22Rv1 (cell line): ENCODE data around the gene SEPTIN5.

Experiments
- H3K27ac ChIP-seq: fragments of 450-650 bp; 2 replicates; pipeline ENCODE4 v1.5.1; 2017
- ZFX ChIP-seq: fragments of 450-650 bp; IDR thresholded peaks from 2 replicates; pipeline ENCODE4 v1.6.1; 2017; ENCODE audit warnings: antibody characterized with exemption, borderline replicate concordance
- TF ChIP-seq, protein P1 (sequence below): fragments of 450-650 bp; IDR thresholded peaks from 2 replicates; pipeline ENCODE4 v1.5.1; 2017; ENCODE audit warnings: mild to moderate bottlenecking

SEPTIN5 gene

DNA sequence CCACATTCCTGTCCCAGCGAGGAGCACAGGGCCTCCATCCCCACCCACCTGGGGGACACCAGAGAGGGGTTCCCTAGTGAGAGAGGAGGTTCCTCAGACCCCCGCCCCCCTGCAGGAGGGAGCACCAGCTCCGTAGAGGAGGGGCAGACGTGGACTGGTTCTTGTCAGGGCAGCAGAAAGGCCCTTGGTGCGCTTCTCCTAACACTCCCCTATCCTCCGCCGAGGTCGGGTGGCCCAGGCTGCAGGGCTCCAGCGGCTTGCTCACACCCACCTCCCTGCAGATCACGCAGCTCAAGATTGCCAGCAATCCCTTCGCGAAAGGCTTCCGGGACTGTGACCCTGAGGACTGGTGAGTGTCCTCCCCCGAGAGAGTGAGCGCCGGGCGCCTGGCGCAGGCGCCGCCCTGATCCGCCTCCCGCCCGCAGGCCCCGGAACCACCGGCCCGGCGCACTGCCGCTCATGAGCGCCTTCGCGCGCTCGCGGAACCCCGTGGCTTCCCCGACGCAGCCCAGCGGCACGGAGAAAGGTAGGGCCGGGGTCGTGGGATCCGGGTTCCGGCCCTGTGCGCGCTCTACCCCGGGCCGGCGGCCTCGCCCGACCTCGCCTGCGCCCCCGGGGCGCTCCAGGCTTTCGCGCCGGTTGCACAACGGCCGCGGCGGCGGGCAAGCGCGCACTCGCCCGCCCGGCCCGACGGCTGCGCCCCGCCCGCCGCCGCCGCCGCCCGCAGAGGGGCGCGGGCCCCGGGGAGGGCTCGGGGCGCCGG, 51.4 kb downstream of the SEPTIN5 start:
- TF ChIP-seq ZFX = no peak
- TF ChIP-seq, protein P1, sequence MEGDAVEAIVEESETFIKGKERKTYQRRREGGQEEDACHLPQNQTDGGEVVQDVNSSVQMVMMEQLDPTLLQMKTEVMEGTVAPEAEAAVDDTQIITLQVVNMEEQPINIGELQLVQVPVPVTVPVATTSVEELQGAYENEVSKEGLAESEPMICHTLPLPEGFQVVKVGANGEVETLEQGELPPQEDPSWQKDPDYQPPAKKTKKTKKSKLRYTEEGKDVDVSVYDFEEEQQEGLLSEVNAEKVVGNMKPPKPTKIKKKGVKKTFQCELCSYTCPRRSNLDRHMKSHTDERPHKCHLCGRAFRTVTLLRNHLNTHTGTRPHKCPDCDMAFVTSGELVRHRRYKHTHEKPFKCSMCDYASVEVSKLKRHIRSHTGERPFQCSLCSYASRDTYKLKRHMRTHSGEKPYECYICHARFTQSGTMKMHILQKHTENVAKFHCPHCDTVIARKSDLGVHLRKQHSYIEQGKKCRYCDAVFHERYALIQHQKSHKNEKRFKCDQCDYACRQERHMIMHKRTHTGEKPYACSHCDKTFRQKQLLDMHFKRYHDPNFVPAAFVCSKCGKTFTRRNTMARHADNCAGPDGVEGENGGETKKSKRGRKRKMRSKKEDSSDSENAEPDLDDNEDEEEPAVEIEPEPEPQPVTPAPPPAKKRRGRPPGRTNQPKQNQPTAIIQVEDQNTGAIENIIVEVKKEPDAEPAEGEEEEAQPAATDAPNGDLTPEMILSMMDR = no peak

GRCh38 chr22:19766240-19766510, 51.9 kb downstream of the SEPTIN5 start:
- no peak overlapping the region for H3K27ac ChIP-seq
- no peak for TF ChIP-seq ZFX
- TF ChIP-seq, protein P1 = no peak

More for the DNA sequence above, 51.4 kb downstream of the SEPTIN5 start:
- H3K27ac ChIP-seq = no peak overlapping the region

- TF ChIP-seq, protein P1 = peak; percentile 32; the same call in 1 of the 2 replicates
- TF ChIP-seq ZFX = no peak
- H3K27ac ChIP-seq = no peak overlapping the region
Observed at GRCh38 chr22:19766511-19767426, 52.5 kb downstream of the SEPTIN5 start.

DNA sequence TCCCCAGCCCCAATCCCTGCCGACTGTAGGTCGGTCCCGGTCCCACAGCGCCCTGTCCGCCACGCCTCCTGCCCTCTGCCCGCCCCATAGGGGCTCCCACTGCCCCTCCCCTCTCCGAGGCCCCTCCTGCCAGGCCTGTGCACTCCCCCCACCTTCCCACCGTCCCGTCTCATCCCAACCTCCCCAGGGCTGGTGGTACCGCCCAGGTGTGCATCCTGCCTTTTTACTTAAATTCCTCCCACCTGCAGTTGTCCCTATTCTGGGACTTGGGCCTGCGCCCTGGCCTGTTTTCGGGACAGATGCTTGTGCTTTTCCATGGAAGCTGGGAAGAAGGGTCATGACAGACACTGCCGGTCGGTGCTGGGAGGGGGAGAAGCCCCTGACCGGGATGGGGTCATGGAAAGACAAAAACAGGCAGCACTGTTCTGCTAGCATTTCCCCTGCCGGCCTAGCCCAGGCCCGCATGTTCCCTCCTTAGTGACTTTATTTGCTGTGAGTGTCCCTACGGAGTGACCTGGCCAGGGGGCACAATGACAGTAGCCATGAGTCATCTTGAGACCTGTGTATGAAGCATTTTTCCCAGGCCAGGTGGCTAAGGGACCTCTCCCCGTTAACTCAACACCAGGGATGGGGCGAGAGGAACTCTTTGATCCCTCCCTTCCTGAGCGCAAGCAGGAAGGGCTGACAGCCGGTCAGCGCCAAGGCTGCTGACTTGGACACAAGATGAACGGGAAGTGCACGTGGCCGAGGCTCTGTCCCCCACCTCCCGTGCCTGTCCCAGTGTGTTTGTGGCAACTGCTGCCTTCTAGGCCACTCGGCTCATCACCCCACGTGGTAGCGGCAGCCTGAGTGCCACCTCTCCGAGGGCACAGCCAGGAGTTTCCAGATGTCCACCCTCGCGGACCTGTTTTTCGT, 53.4 kb downstream of the SEPTIN5 start:
- no peak for TF ChIP-seq ZFX
- no peak overlapping the region for H3K27ac ChIP-seq

GRCh38 chr22:19769393-19769715, 55.1 kb downstream of the SEPTIN5 start:
- no peak overlapping the region for H3K27ac ChIP-seq
- no peak for TF ChIP-seq ZFX
- TF ChIP-seq, protein P1 = no peak

GRCh38 chr22:19770349-19771220, 56.3 kb downstream of the SEPTIN5 start:
- H3K27ac ChIP-seq = no peak overlapping the region
- TF ChIP-seq ZFX = no peak
- TF ChIP-seq, protein P1 = no peak

- H3K27ac ChIP-seq = no peak overlapping the region
Observed at GRCh38 chr22:19772422-19772672, 58.0 kb downstream of the SEPTIN5 start.

More at GRCh38 chr22:19772422-19772672, 58.0 kb downstream of the SEPTIN5 start:
- no peak for TF ChIP-seq ZFX
- TF ChIP-seq, protein P1 = no peak
